ENCODE results near the gene PPP4R3C. TPM values are rescaled to one million over a fixed set of nuclear protein-coding genes. Genes with fewer than 3 reads are reported as not detected.
"Not testable (repeated sequence)": the region's sequence is repeated elsewhere in the genome, so short reads cannot be mapped to it uniquely, and the experiment has no call there.

Gene PPP4R3C
- total RNA-seq: not detected in 2 replicates

GRCh38 chrX:27463187-27463586 lies at the start of gene PPP4R3C:
Gene PPP4R3C, minus strand, starts transcription at chrX:27463341. Its CDS starts 45 bp downstream, at chrX:27463296.
- no peak for DNase-seq (ENCODE audit: extremely low read depth, low read depth, low spot score)

- no peak for DNase-seq (ENCODE audit: extremely low read depth, low read depth, low spot score)
These were observed 28.3 kb upstream of the PPP4R3C start for GRCh38 chrX:27491397-27491796.

- DNase-seq (ENCODE audit: extremely low read depth, low read depth, low spot score): no peak
These were observed 2.9 kb upstream of the PPP4R3C start for GRCh38 chrX:27466051-27466450.

GRCh38 chrX:27465036-27465435 lies 1.9 kb upstream of the PPP4R3C start:
- no peak for DNase-seq (ENCODE audit: extremely low read depth, low read depth, low spot score)

- DNase-seq (ENCODE audit: extremely low read depth, low read depth, low spot score): not testable (repeated sequence)
These were observed 4.0 kb downstream of the PPP4R3C start for GRCh38 chrX:27459129-27459528.

GRCh38 chrX:27458544-27458943 lies 4.6 kb downstream of the PPP4R3C start:
- not testable (repeated sequence) for DNase-seq (ENCODE audit: extremely low read depth, low read depth, low spot score)

- no peak for DNase-seq (ENCODE audit: extremely low read depth, low read depth, low spot score)
These were observed 11.8 kb downstream of the PPP4R3C start for GRCh38 chrX:27451324-27451723.

GRCh38 chrX:27446423-27446822 lies 16.7 kb downstream of the PPP4R3C start:
- no peak for DNase-seq (ENCODE audit: extremely low read depth, low read depth, low spot score)

GRCh38 chrX:27445438-27445837 lies 17.7 kb downstream of the PPP4R3C start:
- no peak for DNase-seq (ENCODE audit: extremely low read depth, low read depth, low spot score)

GRCh38 chrX:27444093-27444908 lies 18.8 kb downstream of the PPP4R3C start:
- no peak for DNase-seq (ENCODE audit: extremely low read depth, low read depth, low spot score)

- not testable (repeated sequence) for DNase-seq (ENCODE audit: extremely low read depth, low read depth, low spot score)
These were observed 20.7 kb downstream of the PPP4R3C start for GRCh38 chrX:27442392-27442791.

- no peak for DNase-seq (ENCODE audit: extremely low read depth, low read depth, low spot score)
These were observed 23.4 kb downstream of the PPP4R3C start for GRCh38 chrX:27439771-27440170.

GRCh38 chrX:27438937-27439336 lies 24.2 kb downstream of the PPP4R3C start:
- DNase-seq (ENCODE audit: extremely low read depth, low read depth, low spot score): peak; percentile 18

GRCh38 chrX:27435031-27435430 lies 28.1 kb downstream of the PPP4R3C start:
- no peak for DNase-seq (ENCODE audit: extremely low read depth, low read depth, low spot score)

Other genes with a start within 250 kb of the PPP4R3C start
- gene DCAF8L2, start 127.0 kb upstream of the PPP4R3C start, total RNA-seq: not detected in 2 replicates

Data from glomerular endothelial cell (primary cell).